IPS-18a (cell line): ENCODE data around the gene MEPCE.
"Not testable (repeated sequence)": the region's sequence is repeated elsewhere in the genome, so short reads cannot be mapped to it uniquely, and the experiment has no call there.

ENCODE experiments used
- H3K27ac ChIP-seq: one replicate; pipeline ENCODE4 v1.5.1; 2013; ENCODE audit warnings: low read length
- H3K27me3 ChIP-seq: one replicate; pipeline ENCODE4 v1.6.1; 2013; ENCODE audit warnings: mild to moderate bottlenecking, low read length; ENCODE audit not compliant: control insufficient read depth, insufficient read depth
- H3K36me3 ChIP-seq: one replicate; pipeline ENCODE4 v1.6.1; 2013; ENCODE audit warnings: low read depth, low read length; ENCODE audit not compliant: control insufficient read depth
- H3K4me1 ChIP-seq: one replicate; pipeline ENCODE4 v1.6.1; 2013; ENCODE audit warnings: low read depth, low read length; ENCODE audit not compliant: control insufficient read depth
- H3K4me3 ChIP-seq: one replicate; pipeline ENCODE4 v1.5.1; 2013; ENCODE audit warnings: low read length
- H3K9ac ChIP-seq: one replicate; pipeline ENCODE4 v1.6.1; 2013; ENCODE audit warnings: mild to moderate bottlenecking, low read length, moderate library complexity
- H3K9me3 ChIP-seq: one replicate; pipeline ENCODE4 v1.6.1; 2013; ENCODE audit warnings: low read depth, low read length; ENCODE audit not compliant: control insufficient read depth

Gene MEPCE

GRCh38 chr7:100429637-100430492 lies at the start of gene MEPCE:
TSS of gene MEPCE (plus strand) at chr7:100429831. CDS start at chr7:100430019, 188 bp downstream.
- Histone ChIP-seq H3K27me3 (peaks cover 10% of the 10 kb centered on the region), H3K9me3 (no peaks in the 10 kb centered on the region), H3K9ac (peak within 1 kb of the TSS; percentile 98), H3K27ac (peak within 1 kb of the TSS; percentile 97), H3K36me3 (peaks cover 34% of the 10 kb centered on the region), H3K4me3 (peak within 1 kb of the TSS; percentile 96), H3K4me1 (peaks cover 4% of the 10 kb centered on the region)

GRCh38 chr7:100380196-100380595 lies 49.4 kb upstream of the MEPCE start:
- Histone ChIP-seq H3K27me3 (no peaks in the 10 kb centered on the region), H3K36me3 (no peaks in the 10 kb centered on the region), H3K4me1 (no peaks in the 10 kb centered on the region), H3K9me3 (no peaks in the 10 kb centered on the region), H3K9ac (no peak overlapping the region), H3K27ac (no peak overlapping the region), H3K4me3 (no peak overlapping the region)

- H3K27me3 ChIP-seq, H3K4me1 ChIP-seq, H3K9ac ChIP-seq, H3K36me3 ChIP-seq, H3K9me3 ChIP-seq, H3K4me3 ChIP-seq, H3K27ac ChIP-seq: not testable (repeated sequence)
Measured at GRCh38 chr7:100381531-100382233, 47.9 kb upstream of the MEPCE start.

- not testable (repeated sequence) for H3K36me3 ChIP-seq, H3K4me3 ChIP-seq, H3K9me3 ChIP-seq, H3K4me1 ChIP-seq, H3K27ac ChIP-seq, H3K9ac ChIP-seq, H3K27me3 ChIP-seq
Measured at GRCh38 chr7:100382234-100382853, 47.3 kb upstream of the MEPCE start.

GRCh38 chr7:100384628-100385294 lies 44.9 kb upstream of the MEPCE start:
- Histone ChIP-seq H3K9ac (no peak overlapping the region), H3K4me1 (no peaks in the 10 kb centered on the region), H3K27ac (no peak overlapping the region), H3K9me3 (no peaks in the 10 kb centered on the region), H3K36me3 (no peaks in the 10 kb centered on the region), H3K4me3 (no peak overlapping the region), H3K27me3 (no peaks in the 10 kb centered on the region)

GRCh38 chr7:100386940-100387339 lies 42.7 kb upstream of the MEPCE start:
- H3K4me3 ChIP-seq, result no peak overlapping the region
- no peaks in the 10 kb centered on the region for H3K27me3 ChIP-seq
- no peaks in the 10 kb centered on the region for H3K9me3 ChIP-seq
- H3K27ac ChIP-seq, result no peak overlapping the region
- no peak overlapping the region for H3K9ac ChIP-seq
- H3K36me3 ChIP-seq, result no peaks in the 10 kb centered on the region
- no peaks in the 10 kb centered on the region for H3K4me1 ChIP-seq

- Histone ChIP-seq H3K27me3 (no peaks in the 10 kb centered on the region), H3K27ac (no peak overlapping the region), H3K4me1 (no peaks in the 10 kb centered on the region), H3K9ac (no peak overlapping the region), H3K36me3 (no peaks in the 10 kb centered on the region), H3K9me3 (no peaks in the 10 kb centered on the region), H3K4me3 (no peak overlapping the region)
Measured at GRCh38 chr7:100387695-100388094, 41.9 kb upstream of the MEPCE start.

- H3K27ac ChIP-seq, result no peak overlapping the region
- no peaks in the 10 kb centered on the region for H3K27me3 ChIP-seq
- no peak overlapping the region for H3K4me3 ChIP-seq
- H3K4me1 ChIP-seq, result no peaks in the 10 kb centered on the region
- no peaks in the 10 kb centered on the region for H3K9me3 ChIP-seq
- no peaks in the 10 kb centered on the region for H3K36me3 ChIP-seq
- no peak overlapping the region for H3K9ac ChIP-seq
Measured at GRCh38 chr7:100389437-100390088, 40.1 kb upstream of the MEPCE start.

GRCh38 chr7:100390286-100391009 lies 39.2 kb upstream of the MEPCE start:
- Histone ChIP-seq H3K27ac (no peak overlapping the region), H3K4me3 (no peak overlapping the region), H3K9ac (no peak overlapping the region), H3K36me3 (no peaks in the 10 kb centered on the region), H3K4me1 (no peaks in the 10 kb centered on the region), H3K9me3 (no peaks in the 10 kb centered on the region), H3K27me3 (no peaks in the 10 kb centered on the region)

- Histone ChIP-seq H3K27me3 (no peaks in the 10 kb centered on the region), H3K27ac (no peak overlapping the region), H3K4me1 (no peaks in the 10 kb centered on the region), H3K4me3 (no peak overlapping the region), H3K9ac (no peak overlapping the region), H3K36me3 (no peaks in the 10 kb centered on the region), H3K9me3 (no peaks in the 10 kb centered on the region)
Measured at GRCh38 chr7:100393233-100393905, 36.3 kb upstream of the MEPCE start.
